Loucy (cell line): ENCODE measurements around the gene FRAS1.

Source experiments
- CTCF ChIP-seq: fragments of 200-600 bp; sonication (generic); conservative IDR thresholded peaks from 2 replicates; pipeline ENCODE4 v1.5.1; 2014; ENCODE audit warnings: mild to moderate bottlenecking, antibody characterized with exemption, low read length
- EZH2phosphoT487 ChIP-seq: fragments of 200-600 bp; IDR thresholded peaks from 2 replicates; pipeline ENCODE4 v1.6.1; 2018; ENCODE audit warnings: antibody characterized with exemption, mild to moderate bottlenecking, moderate library complexity, borderline replicate concordance

DNA sequence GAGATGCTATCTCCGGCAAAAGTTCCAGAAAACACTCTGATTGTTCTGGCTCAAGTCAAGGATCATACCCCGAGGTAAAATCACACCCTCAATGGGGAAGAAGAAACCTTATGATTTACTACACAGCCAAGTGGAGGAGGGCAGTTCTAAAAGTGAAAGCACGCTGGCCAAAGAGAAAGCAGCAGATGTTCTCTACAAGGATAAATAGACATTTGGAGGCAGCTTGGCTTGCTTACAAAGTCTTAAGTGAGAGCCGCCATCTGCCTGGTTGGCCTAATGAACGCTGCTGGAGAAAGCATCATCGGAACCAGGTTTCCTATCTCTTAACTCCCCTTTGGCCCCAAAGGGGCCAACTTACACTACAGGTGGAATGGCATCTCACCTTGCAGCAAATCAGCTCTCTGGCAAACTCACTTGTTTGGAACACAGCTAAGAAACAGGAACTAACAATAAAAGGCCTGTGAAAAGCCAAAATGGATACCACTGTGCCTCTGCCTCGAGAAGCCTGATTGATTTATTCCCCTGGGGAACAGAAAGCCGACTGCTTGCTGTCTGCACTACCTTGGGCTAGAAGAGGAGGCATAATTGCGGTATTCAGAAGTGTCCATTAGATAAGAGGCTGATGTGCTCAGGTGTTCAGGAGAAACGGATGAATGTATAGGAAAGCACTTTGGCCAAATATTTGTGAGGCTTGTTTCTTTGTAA lies 22.8 kb downstream of the FRAS1 start:
- no peak for TF ChIP-seq CTCF
- TF ChIP-seq EZH2phosphoT487: no peak
